Erythroblast (primary cell): ENCODE results near the gene ANP32B.
"Not testable (repeated sequence)": the region's sequence is repeated elsewhere in the genome, so short reads cannot be mapped to it uniquely, and the experiment has no call there.

Source experiments
- DNase-seq, 2 experiments: peaks; one replicate each; lab custom pipeline; 2025; lab: John Stamatoyannopoulos, UW
- GATA1 ChIP-seq: IDR thresholded peaks from 2 replicates; pipeline ENCODE4 v1.6.1; 2011; ENCODE audit warnings: low read depth, mild to moderate bottlenecking, control low read depth, low read length, moderate library complexity
- POLR2A ChIP-seq: IDR thresholded peaks from 2 replicates; pipeline ENCODE4 v1.6.1; 2011; ENCODE audit warnings: mild to moderate bottlenecking, low read length

ANP32B gene

GRCh38 chr9:97982683-97983588, at the start of gene ANP32B:
TSS of gene ANP32B (plus strand) at chr9:97983341. CDS start at chr9:97983556, 215 bp downstream.
- no peak for TF ChIP-seq GATA1
- TF ChIP-seq POLR2A = peak; percentile 84

GRCh38 chr9:97934321-97935115, 48.6 kb upstream of the ANP32B start:
- TF ChIP-seq POLR2A (no peak), GATA1 (no peak)
- peak; percentile 42 to 57 for DNase-seq

More at GRCh38 chr9:97982683-97983588, at the start of gene ANP32B:
- peak; percentile 95 to 99 for DNase-seq

GRCh38 chr9:97935276-97935675, 47.9 kb upstream of the ANP32B start:
- TF ChIP-seq GATA1 (no peak), POLR2A (peak; percentile 11)
- DNase-seq = no peak

GRCh38 chr9:97936998-97937397, 46.1 kb upstream of the ANP32B start:
- peak; percentile 70 to 71 for DNase-seq
- no peak for TF ChIP-seq POLR2A
- no peak for TF ChIP-seq GATA1

GRCh38 chr9:97938081-97938644, 45.0 kb upstream of the ANP32B start, which contains the start of gene HEMGN:
TSS of gene HEMGN (minus strand) at chr9:97938172. CDS start at chr9:97938136, 36 bp downstream.
- DNase-seq = peak; percentile 94 to 99
- TF ChIP-seq POLR2A = peak; percentile 91
- TF ChIP-seq GATA1 = peak; percentile 59

GRCh38 chr9:97940233-97940632, 42.9 kb upstream of the ANP32B start:
- DNase-seq = peak; percentile 87 to 92
- TF ChIP-seq GATA1 = no peak
- TF ChIP-seq POLR2A = peak; percentile 73

GRCh38 chr9:97940741-97941140, 42.4 kb upstream of the ANP32B start:
- peak; percentile 46 for TF ChIP-seq POLR2A
- no peak for TF ChIP-seq GATA1
- DNase-seq = peak; percentile 72 to 78

GRCh38 chr9:97941323-97941722, 41.8 kb upstream of the ANP32B start:
- TF ChIP-seq GATA1 (no peak), POLR2A (no peak)
- DNase-seq = no peak

- DNase-seq = peak; percentile 88 to 95
- TF ChIP-seq GATA1 (peak; percentile 80), POLR2A (peak; percentile 84)
Measured at GRCh38 chr9:97943308-97943855, 39.8 kb upstream of the ANP32B start.

GRCh38 chr9:97944612-97945011, 38.5 kb upstream of the ANP32B start:
- no peak for TF ChIP-seq POLR2A
- no peak for TF ChIP-seq GATA1
- peak; percentile 55 to 80 for DNase-seq

GRCh38 chr9:97945470-97945869, 37.7 kb upstream of the ANP32B start:
- not testable (repeated sequence) for DNase-seq

GRCh38 chr9:97947094-97947493, 36.0 kb upstream of the ANP32B start:
- DNase-seq = not testable (repeated sequence)

- not testable (repeated sequence) for DNase-seq
Measured at GRCh38 chr9:97950873-97951272, 32.3 kb upstream of the ANP32B start.

- TF ChIP-seq POLR2A (peak; percentile 27), GATA1 (no peak)
- peak; percentile 87 to 89 for DNase-seq
Measured at GRCh38 chr9:97954550-97954989, 28.6 kb upstream of the ANP32B start.
